Heart left ventricle (tissue), 16 donors: ENCODE data around the gene PTGES3L. TPM values are rescaled to one million over a fixed set of nuclear protein-coding genes. Genes with fewer than 3 reads are reported as not detected.
A peak's percentile ranks its signal among the peaks of the same experiment; 100 is the strongest.

Experiments used
- ATAC-seq, 4 donors: fragments of 200-7000 bp; cut with Tn5 transposase; one replicate each; pipeline ENCODE4 v1.9.1; 2020 to 2022; ENCODE audit warnings: moderate library complexity in 4 of 4, mild to moderate bottlenecking in 3 of 4, moderate number of reproducible peaks in 1 of 4
- DNase-seq, 5 donors: peaks; one replicate each; pipeline ENCODE4 v3.0.0-alpha.2; 2020
- H3K27ac ChIP-seq, 12 donors: fragments of 200-600 bp; sonication (generic) in 4 of 12; one replicate each; pipeline versions ENCODE4 v1.5.0 to v1.8.0; 2016 to 2022; ENCODE audit warnings: mild to moderate bottlenecking in 2 of 12
- H3K27me3 ChIP-seq, 9 donors: fragments of 200-600 bp; sonication (generic) in 2 of 9; one replicate each; pipeline versions ENCODE4 v1.5.1 to v1.8.0; 2016 to 2022; ENCODE audit warnings: mild to moderate bottlenecking in 3 of 9
- H3K36me3 ChIP-seq, 9 donors: fragments of 200-600 bp; sonication (generic) in 2 of 9; one replicate each; pipeline versions ENCODE4 v1.5.0 to v1.8.0; 2018 to 2022; ENCODE audit warnings: mild to moderate bottlenecking in 2 of 9
- H3K4me1 ChIP-seq, 12 donors: fragments of 200-600 bp; sonication (generic) in 4 of 12; one replicate each; pipeline versions ENCODE4 v1.5.0 to v1.8.0; 2016 to 2022; ENCODE audit warnings: mild to moderate bottlenecking in 3 of 12
- H3K4me3 ChIP-seq, 12 donors: fragments of 200-600 bp; sonication (generic) in 4 of 12; one replicate each; pipeline versions ENCODE4 v1.5.0 to v1.8.0; 2017 to 2022; ENCODE audit warnings: mild to moderate bottlenecking in 9 of 12, moderate library complexity in 4 of 12
- H3K9me3 ChIP-seq, 12 donors: fragments of 200-600 bp; sonication (generic) in 4 of 12; one replicate each; pipeline versions ENCODE4 v1.5.0 to v1.8.0; 2016 to 2022; ENCODE audit warnings: mild to moderate bottlenecking in 1 of 12
- POLR2A ChIP-seq, 2 donors: fragments of 450-650 bp; IDR thresholded peaks; one replicate each; pipeline ENCODE4 v1.6.1; 2017; ENCODE audit warnings: antibody characterized with exemption in 2 of 2, mild to moderate bottlenecking in 2 of 2, moderate library complexity in 2 of 2
- WGBS, 4 donors: extraction: QIAGEN DNeasy Blood & Tissue Kit in 2 of 4; methylation state at CpG; one replicate each; pipeline versions ENCODE4 v1.1.5 to v1.1.7; 2013 to 2018; 5-methylcytosine and 5-hydroxymethylcytosine counted together
- intact Hi-C, 10 donors: fragments of 100-400 bp; cut with DNase I; formaldehyde crosslinking; loops; one replicate each; pipeline versions ENCODE4 v1.11.1 to v1.14.2; 2022
- polyA plus RNA-seq, 2 donors: library from polyadenylated mRNA; stranded (reverse); fragments of 200-250 nt; gene quantifications; one replicate each; pipeline ENCODE4 v1.2.3, GENCODE V29; 2013
- total RNA-seq, 9 donors: library from RNA; depleted of rRNA in 2 of 9; stranded (reverse); fragments of >200 nt in 2 of 9; fragmentation: NEBNext Ultra II Directional in 3 of 9; extraction: Animal tissue kit (Norgen Biotek cat#: 25700) in 3 of 9; gene quantifications; one replicate each; pipeline versions ENCODE4 v1.1.0 to v1.2.4, GENCODE V29; 2016 to 2023
- TF ChIP-seq, protein P1 (sequence below), 12 donors: fragments of 200-600 bp; sonication (generic) in 4 of 12; IDR thresholded peaks; one replicate each; pipeline versions ENCODE4 v1.5.0 to v1.8.0; 2018 to 2022; ENCODE audit warnings: antibody characterized with exemption in 12 of 12, mild to moderate bottlenecking in 5 of 12
- donor health status: ischemic (EF 13 %, LVEDD 7.1; RV severe dilation, severe dysfunction).
- donor health status: healthy with polysubstance abuse.
- donor health status: DM: no; HTN: yes; CAD: no.
- donor health status: DM: no; HTN: no; CAD: no.
- donor health status: ischemic (EF 25% LVEDD 6.9; RV normal size, moderate dysfunction).
- donor health status: ischemic (EF 25% LVEDD 5.7; RV mildly dilated, moderate dysfunction).
- donor health status: healthy.
- donor health status: DM: yes; HTN: yes; CAD: no.
- donor health status: ischemic (EF 35%, LVEDD 5.7; RV mildly dilated, moderate dysfunction).
- donor health status: nonischemic (EF 11% LVEDD 7.7; RV severe dilation, severe dysfunction).
- donor health status: DM: yes; HTN: yes; CAD: no.
- donor health status: PGD.
- donor health status: ischemic (EF 29% LVEDD 5.4; RV normal size, mild dysfunction).
- donor health status: nonischemic (EF 23%, LVEDD 6.1; RV moderate dilation, normal function).

Gene PTGES3L
- total and polyA plus RNA-seq, 11 donors, result 24.6 to 58.0 (median 41.5) TPM

GRCh38 chr17:43019418-43019817, 39.5 kb upstream of the PTGES3L start:
- peak overlapping the region; percentile 13 to 95 (median 90) for H3K27ac ChIP-seq
- intact Hi-C loops, result loop anchor here in 2 of 10 donors (5.0 to 10.0 kb wide), 2 partner anchors 135 to 148 kb away; no protein-coding TSS in a partner anchor
- WGBS, 4 donors, result 28 to 33% (median 30%) methylated on average over 7 of the region's 7 CpGs
- peaks cover 1 to 70% (median 55%) of the 10 kb centered on the region in 12 donors for H3K4me1 ChIP-seq
- H3K9me3 ChIP-seq, result no peaks in the 10 kb centered on the region
- DNase-seq, result no peak
- peak overlapping the region in 7 of 12 donors; percentile 5 to 94 (median 83) for H3K4me3 ChIP-seq
- peaks cover 0 to 43% (median 26%) of the 10 kb centered on the region in 9 donors for H3K36me3 ChIP-seq
- no peak for ATAC-seq
- no peak for TF ChIP-seq POLR2A (IDR thresholded peaks at IDR 0.05)
- TF ChIP-seq, protein P1, sequence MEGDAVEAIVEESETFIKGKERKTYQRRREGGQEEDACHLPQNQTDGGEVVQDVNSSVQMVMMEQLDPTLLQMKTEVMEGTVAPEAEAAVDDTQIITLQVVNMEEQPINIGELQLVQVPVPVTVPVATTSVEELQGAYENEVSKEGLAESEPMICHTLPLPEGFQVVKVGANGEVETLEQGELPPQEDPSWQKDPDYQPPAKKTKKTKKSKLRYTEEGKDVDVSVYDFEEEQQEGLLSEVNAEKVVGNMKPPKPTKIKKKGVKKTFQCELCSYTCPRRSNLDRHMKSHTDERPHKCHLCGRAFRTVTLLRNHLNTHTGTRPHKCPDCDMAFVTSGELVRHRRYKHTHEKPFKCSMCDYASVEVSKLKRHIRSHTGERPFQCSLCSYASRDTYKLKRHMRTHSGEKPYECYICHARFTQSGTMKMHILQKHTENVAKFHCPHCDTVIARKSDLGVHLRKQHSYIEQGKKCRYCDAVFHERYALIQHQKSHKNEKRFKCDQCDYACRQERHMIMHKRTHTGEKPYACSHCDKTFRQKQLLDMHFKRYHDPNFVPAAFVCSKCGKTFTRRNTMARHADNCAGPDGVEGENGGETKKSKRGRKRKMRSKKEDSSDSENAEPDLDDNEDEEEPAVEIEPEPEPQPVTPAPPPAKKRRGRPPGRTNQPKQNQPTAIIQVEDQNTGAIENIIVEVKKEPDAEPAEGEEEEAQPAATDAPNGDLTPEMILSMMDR (IDR thresholded peaks at IDR 0.05), result no peak
- H3K27me3 ChIP-seq, result no peaks in the 10 kb centered on the region

- H3K9me3 ChIP-seq, result no peaks in the 10 kb centered on the region
- intact Hi-C loops, result loop anchor here in 2 of 10 donors (5.0 to 10.0 kb wide), 2 partner anchors 136 to 148 kb away; no protein-coding TSS in a partner anchor
- TF ChIP-seq POLR2A (IDR thresholded peaks at IDR 0.05), result no peak
- TF ChIP-seq, protein P1 (IDR thresholded peaks at IDR 0.05), result no peak
- H3K36me3 ChIP-seq, result peaks cover 0 to 47% (median 30%) of the 10 kb centered on the region in 9 donors
- peak overlapping the region in 2 of 12 donors; percentile 83 to 94 for H3K4me3 ChIP-seq
- H3K27me3 ChIP-seq, result no peaks in the 10 kb centered on the region
- H3K4me1 ChIP-seq, result peaks cover 6 to 69% (median 58%) of the 10 kb centered on the region in 12 donors
- DNase-seq (no peak), ATAC-seq (no peak)
- peak overlapping the region in 11 of 12 donors; percentile 13 to 95 (median 90) for H3K27ac ChIP-seq
- WGBS, 4 donors, result 38 to 47% (median 42%) methylated on average over 4 of the region's 4 CpGs
Measured at GRCh38 chr17:43018932-43019331, 39.1 kb upstream of the PTGES3L start.

GRCh38 chr17:43018008-43018853, 38.4 kb upstream of the PTGES3L start:
- 53 to 69% (median 59%) methylated on average over 19 of the region's 19 CpGs for WGBS, 4 donors
- H3K27me3 ChIP-seq, result no peaks in the 10 kb centered on the region
- TF ChIP-seq, protein P1 (IDR thresholded peaks at IDR 0.05), result no peak
- no peak for TF ChIP-seq POLR2A (IDR thresholded peaks at IDR 0.05)
- intact Hi-C loops, result loop anchor here in 2 of 10 donors (5.0 to 10.0 kb wide), 2 partner anchors 137 to 149 kb away; no protein-coding TSS in a partner anchor
- ATAC-seq, result no peak
- H3K36me3 ChIP-seq, result peaks cover 0 to 53% (median 32%) of the 10 kb centered on the region in 9 donors
- peaks cover 6 to 76% (median 63%) of the 10 kb centered on the region in 12 donors for H3K4me1 ChIP-seq
- H3K9me3 ChIP-seq, result no peaks in the 10 kb centered on the region
- H3K27ac ChIP-seq, result peak overlapping the region in 7 of 12 donors; percentile 3 to 95 (median 91)
- no peak overlapping the region for H3K4me3 ChIP-seq
- no peak for DNase-seq

DNA sequence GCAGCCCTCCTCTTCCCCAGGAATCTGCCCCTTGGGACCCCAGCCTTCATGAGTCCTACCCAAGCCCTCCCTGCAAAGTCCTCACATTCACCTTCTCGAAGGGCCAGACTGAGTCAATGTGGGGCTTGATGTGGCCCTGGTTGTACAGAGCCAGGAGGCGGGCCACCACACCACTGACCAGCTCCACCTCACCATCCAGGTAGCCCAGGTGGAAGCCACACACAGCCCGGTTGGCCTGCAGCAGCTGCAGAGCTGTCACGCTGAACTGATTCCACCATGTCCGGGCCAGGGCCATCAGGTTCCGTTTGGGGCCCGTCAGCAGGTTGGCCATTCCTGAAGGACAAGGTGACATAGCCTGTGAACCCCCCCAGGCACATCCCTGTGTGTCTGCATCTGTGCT, 36.3 kb upstream of the PTGES3L start:
- intact Hi-C loops, result loop anchor here in 2 of 10 donors (5.0 to 10.0 kb wide), 2 partner anchors 139 to 151 kb away; no protein-coding TSS in a partner anchor
- Histone ChIP-seq H3K4me3 (peak overlapping the region in 1 of 12 donors; percentile 6), H3K4me1 (peaks cover 6 to 89% (median 75%) of the 10 kb centered on the region in 12 donors), H3K9me3 (no peaks in the 10 kb centered on the region), H3K27ac (peak overlapping the region in 11 of 12 donors; percentile 30 to 82 (median 71)), H3K36me3 (peaks cover 0 to 68% (median 44%) of the 10 kb centered on the region in 9 donors), H3K27me3 (no peaks in the 10 kb centered on the region)
- TF ChIP-seq, protein P1 (IDR thresholded peaks at IDR 0.05), result no peak
- TF ChIP-seq POLR2A (IDR thresholded peaks at IDR 0.05), result no peak
- 85 to 93% (median 89%) methylated on average over 6 to 7 of the region's 7 CpGs for WGBS, 4 donors
- DNase-seq (no peak), ATAC-seq (no peak)
